ENCODE measurements around the gene PAMR1.
"Not testable (repeated sequence)": the region's sequence is repeated elsewhere in the genome, so short reads cannot be mapped to it uniquely, and the experiment has no call there.

The PAMR1 gene

GRCh38 chr11:35525501-35526175 is at the start of gene PAMR1:
Gene PAMR1, minus strand, starts transcription at chr11:35525616. Its CDS starts 31 bp downstream, at chr11:35525585.
- DNase-seq: no peak

GRCh38 chr11:35571696-35572095 is 46.3 kb upstream of the PAMR1 start:
- DNase-seq: no peak

- no peak for DNase-seq
Observed at GRCh38 chr11:35567737-35568465, 42.5 kb upstream of the PAMR1 start.

GRCh38 chr11:35566885-35567284 is 41.5 kb upstream of the PAMR1 start:
- DNase-seq: no peak

GRCh38 chr11:35566181-35566580 is 40.8 kb upstream of the PAMR1 start:
- DNase-seq: no peak

GRCh38 chr11:35564245-35564595 is 38.8 kb upstream of the PAMR1 start:
- no peak for DNase-seq

- no peak for DNase-seq
Observed at GRCh38 chr11:35563484-35564244, 38.2 kb upstream of the PAMR1 start.

GRCh38 chr11:35559949-35560348 is 34.5 kb upstream of the PAMR1 start:
- DNase-seq: no peak

- no peak for DNase-seq
Observed at GRCh38 chr11:35558513-35558912, 33.1 kb upstream of the PAMR1 start.

GRCh38 chr11:35555488-35555887 is 30.1 kb upstream of the PAMR1 start:
- no peak for DNase-seq

- DNase-seq: no peak
Observed at GRCh38 chr11:35554491-35555437, 29.3 kb upstream of the PAMR1 start.

- no peak for DNase-seq
Observed at GRCh38 chr11:35553831-35554230, 28.4 kb upstream of the PAMR1 start.

- no peak for DNase-seq
Observed at GRCh38 chr11:35553021-35553420, 27.6 kb upstream of the PAMR1 start.

GRCh38 chr11:35552616-35553015 is 27.2 kb upstream of the PAMR1 start:
- no peak for DNase-seq

GRCh38 chr11:35550374-35551036 is 25.1 kb upstream of the PAMR1 start:
- DNase-seq: no peak

GRCh38 chr11:35549787-35550186 is 24.4 kb upstream of the PAMR1 start:
- no peak for DNase-seq

- no peak for DNase-seq
Observed at GRCh38 chr11:35548925-35549561, 23.6 kb upstream of the PAMR1 start.

- DNase-seq: not testable (repeated sequence)
Observed at GRCh38 chr11:35547995-35548394, 22.6 kb upstream of the PAMR1 start.

GRCh38 chr11:35546317-35546716 is 20.9 kb upstream of the PAMR1 start:
- no peak for DNase-seq

- DNase-seq: no peak
Observed at GRCh38 chr11:35545391-35546003, 20.1 kb upstream of the PAMR1 start.

- no peak for DNase-seq
Observed at GRCh38 chr11:35543481-35543880, 18.1 kb upstream of the PAMR1 start.
